ENCODE measurements around the gene BST1.

DNA sequence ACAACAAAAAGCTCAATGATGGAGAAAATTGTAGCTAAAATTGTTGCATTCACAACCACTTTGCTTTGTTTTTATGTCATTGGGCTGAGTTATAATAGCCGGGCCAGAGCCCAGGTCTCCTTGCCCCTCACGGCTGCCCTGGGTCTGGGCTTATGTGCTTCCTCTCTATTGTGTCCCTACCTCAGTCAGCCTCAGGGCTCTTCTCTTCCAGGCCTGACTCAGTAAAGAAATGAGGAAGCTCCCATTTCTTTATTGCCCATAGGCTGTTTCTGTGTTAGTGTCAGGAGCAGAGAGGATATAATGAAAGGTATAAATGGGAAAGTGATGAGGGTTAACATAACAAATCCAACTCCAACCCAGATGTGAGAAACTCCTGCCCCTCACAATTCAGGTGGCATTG is 18.0 kb downstream of the BST1 start:
- TF ChIP-seq, protein P1, sequence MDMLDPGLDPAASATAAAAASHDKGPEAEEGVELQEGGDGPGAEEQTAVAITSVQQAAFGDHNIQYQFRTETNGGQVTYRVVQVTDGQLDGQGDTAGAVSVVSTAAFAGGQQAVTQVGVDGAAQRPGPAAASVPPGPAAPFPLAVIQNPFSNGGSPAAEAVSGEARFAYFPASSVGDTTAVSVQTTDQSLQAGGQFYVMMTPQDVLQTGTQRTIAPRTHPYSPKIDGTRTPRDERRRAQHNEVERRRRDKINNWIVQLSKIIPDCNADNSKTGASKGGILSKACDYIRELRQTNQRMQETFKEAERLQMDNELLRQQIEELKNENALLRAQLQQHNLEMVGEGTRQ (IDR thresholded peaks at IDR 0.05; ENCODE audit: borderline replicate concordance, low read depth, low read length), result no peak
- TF ChIP-seq, protein P2, sequence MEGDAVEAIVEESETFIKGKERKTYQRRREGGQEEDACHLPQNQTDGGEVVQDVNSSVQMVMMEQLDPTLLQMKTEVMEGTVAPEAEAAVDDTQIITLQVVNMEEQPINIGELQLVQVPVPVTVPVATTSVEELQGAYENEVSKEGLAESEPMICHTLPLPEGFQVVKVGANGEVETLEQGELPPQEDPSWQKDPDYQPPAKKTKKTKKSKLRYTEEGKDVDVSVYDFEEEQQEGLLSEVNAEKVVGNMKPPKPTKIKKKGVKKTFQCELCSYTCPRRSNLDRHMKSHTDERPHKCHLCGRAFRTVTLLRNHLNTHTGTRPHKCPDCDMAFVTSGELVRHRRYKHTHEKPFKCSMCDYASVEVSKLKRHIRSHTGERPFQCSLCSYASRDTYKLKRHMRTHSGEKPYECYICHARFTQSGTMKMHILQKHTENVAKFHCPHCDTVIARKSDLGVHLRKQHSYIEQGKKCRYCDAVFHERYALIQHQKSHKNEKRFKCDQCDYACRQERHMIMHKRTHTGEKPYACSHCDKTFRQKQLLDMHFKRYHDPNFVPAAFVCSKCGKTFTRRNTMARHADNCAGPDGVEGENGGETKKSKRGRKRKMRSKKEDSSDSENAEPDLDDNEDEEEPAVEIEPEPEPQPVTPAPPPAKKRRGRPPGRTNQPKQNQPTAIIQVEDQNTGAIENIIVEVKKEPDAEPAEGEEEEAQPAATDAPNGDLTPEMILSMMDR (IDR thresholded peaks at IDR 0.05), result no peak

All from SK-N-SH (cell line).